Left ventricle myocardium inferior (tissue), 1 donor: ENCODE results near the gene ARHGAP45. TPM values are rescaled to one million over a fixed set of nuclear protein-coding genes. Genes with fewer than 3 reads are reported as not detected.

Experiments used
- DNase-seq: peaks from one replicate; pipeline ENCODE4 v3.0.0-alpha.2; 2020
- H3K27ac ChIP-seq: fragments of 200-600 bp; replicated peaks from 2 replicates; pipeline ENCODE4 v1.8.0; 2021
- H3K27me3 ChIP-seq: fragments of 200-600 bp; 2 replicates; pipeline ENCODE4 v1.8.0; 2021; ENCODE audit warnings: low read depth
- H3K36me3 ChIP-seq: fragments of 200-600 bp; 2 replicates; pipeline ENCODE4 v1.8.0; 2021
- H3K4me1 ChIP-seq: fragments of 200-600 bp; 2 replicates; pipeline ENCODE4 v1.8.0; 2021
- H3K4me3 ChIP-seq: fragments of 200-600 bp; 2 replicates; pipeline ENCODE4 v1.8.0; 2021; ENCODE audit warnings: mild to moderate bottlenecking, moderate library complexity
- H3K9me3 ChIP-seq: fragments of 200-600 bp; replicated peaks from 2 replicates; pipeline ENCODE4 v1.8.0; 2021
- intact Hi-C: fragments of 100-400 bp; cut with micrococcal nuclease; formaldehyde crosslinking; loops from one replicate; pipeline ENCODE4 v1.11.0; 2022
- total RNA-seq: library from RNA; stranded (reverse); fragmentation: NEBNext Ultra II Directional; extraction: Animal tissue kit (Norgen Biotek cat#: 25700); gene quantifications from one replicate; pipeline ENCODE4 v1.2.1, GENCODE V29; 2021
- TF ChIP-seq, protein P1 (sequence below): fragments of 200-600 bp; IDR thresholded peaks from 2 replicates; pipeline ENCODE4 v1.8.0; 2021; ENCODE audit warnings: antibody characterized with exemption, mild to moderate bottlenecking, borderline replicate concordance
- donor health status: DM: no; HTN: yes; CAD: no; lungs with severe emphysema.

Gene ARHGAP45
- total RNA-seq, 1 donor from 2014 or later, result 4.8 TPM

DNA sequence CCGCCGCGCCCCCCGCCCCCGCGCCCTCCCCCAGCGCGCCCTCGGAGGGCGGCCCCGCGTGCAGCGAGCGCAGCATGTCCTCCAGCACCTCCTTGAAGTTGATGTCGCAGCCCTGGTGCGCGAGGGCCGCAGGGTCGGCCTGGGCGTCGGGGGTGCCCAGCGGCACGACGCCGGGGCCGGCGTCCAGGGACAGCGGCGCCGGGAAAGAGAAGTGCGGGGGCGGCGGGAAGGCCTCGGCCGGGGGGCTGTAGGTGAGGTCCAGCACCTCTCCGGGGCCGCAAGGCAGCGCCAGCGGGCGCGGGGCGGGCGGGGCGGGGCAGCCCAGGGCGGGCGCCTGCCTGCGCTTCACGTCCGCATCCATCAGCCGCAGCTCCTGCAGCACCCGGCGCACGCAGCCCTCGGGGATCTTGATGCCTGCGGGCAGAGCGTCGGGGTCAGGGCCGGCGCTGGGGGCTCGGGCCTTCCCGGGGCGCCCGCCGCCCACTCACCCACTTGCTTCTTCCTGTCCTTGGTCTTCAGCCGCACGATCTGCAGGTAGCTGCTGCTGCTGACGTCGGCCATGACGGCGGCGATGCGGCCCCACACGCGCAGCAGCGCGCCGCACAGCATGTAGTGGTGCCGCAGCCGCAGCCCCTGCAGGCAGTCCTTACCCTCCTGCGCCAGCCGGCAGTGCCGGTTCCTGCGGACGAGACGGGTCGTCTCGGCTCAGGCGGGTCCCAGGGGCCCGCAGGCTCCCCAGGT, 41.5 kb downstream of the ARHGAP45 start:
- Histone ChIP-seq H3K36me3 (peaks cover 64% of the 10 kb centered on the region), H3K4me1 (peaks cover 58% of the 10 kb centered on the region), H3K27ac (no peak overlapping the region), H3K4me3 (no peak overlapping the region), H3K9me3 (no peaks in the 10 kb centered on the region), H3K27me3 (no peaks in the 10 kb centered on the region)
- DNase-seq, result no peak
- TF ChIP-seq, protein P1, sequence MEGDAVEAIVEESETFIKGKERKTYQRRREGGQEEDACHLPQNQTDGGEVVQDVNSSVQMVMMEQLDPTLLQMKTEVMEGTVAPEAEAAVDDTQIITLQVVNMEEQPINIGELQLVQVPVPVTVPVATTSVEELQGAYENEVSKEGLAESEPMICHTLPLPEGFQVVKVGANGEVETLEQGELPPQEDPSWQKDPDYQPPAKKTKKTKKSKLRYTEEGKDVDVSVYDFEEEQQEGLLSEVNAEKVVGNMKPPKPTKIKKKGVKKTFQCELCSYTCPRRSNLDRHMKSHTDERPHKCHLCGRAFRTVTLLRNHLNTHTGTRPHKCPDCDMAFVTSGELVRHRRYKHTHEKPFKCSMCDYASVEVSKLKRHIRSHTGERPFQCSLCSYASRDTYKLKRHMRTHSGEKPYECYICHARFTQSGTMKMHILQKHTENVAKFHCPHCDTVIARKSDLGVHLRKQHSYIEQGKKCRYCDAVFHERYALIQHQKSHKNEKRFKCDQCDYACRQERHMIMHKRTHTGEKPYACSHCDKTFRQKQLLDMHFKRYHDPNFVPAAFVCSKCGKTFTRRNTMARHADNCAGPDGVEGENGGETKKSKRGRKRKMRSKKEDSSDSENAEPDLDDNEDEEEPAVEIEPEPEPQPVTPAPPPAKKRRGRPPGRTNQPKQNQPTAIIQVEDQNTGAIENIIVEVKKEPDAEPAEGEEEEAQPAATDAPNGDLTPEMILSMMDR, result no peak
- intact Hi-C loops, result no loop called here

DNA sequence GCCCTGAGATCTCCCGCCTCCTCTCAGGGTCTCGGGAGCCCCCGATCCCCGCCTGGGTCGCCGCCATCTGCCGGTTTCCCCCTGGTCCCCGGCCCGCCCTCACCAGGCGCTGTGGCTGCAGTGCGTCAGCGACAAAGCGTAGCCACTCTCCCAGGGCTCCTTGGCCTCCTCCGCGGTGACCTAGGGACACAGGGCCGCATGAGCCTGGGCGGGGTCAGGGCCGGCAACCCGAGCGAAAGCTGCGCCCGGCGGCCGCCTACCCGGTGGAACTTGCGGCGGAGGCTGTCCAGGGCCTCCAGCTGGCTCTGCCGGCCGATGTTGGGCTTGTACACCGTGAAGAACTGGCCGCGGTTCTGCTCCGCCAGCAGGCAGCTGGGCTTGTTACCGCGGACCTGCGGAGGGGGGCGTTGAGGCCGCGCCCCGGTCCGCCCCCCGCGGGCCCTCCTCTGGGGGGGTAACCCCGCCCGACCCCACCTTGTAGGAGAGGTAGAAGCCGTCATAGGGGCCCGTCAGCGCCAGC, 42.1 kb downstream of the ARHGAP45 start:
- no peaks in the 10 kb centered on the region for H3K9me3 ChIP-seq
- intact Hi-C loops, result no loop called here
- H3K4me3 ChIP-seq, result no peak overlapping the region
- no peak for DNase-seq
- TF ChIP-seq, protein P1, result no peak
- H3K36me3 ChIP-seq, result peaks cover 67% of the 10 kb centered on the region
- no peak overlapping the region for H3K27ac ChIP-seq
- no peaks in the 10 kb centered on the region for H3K27me3 ChIP-seq
- peaks cover 62% of the 10 kb centered on the region for H3K4me1 ChIP-seq

DNA sequence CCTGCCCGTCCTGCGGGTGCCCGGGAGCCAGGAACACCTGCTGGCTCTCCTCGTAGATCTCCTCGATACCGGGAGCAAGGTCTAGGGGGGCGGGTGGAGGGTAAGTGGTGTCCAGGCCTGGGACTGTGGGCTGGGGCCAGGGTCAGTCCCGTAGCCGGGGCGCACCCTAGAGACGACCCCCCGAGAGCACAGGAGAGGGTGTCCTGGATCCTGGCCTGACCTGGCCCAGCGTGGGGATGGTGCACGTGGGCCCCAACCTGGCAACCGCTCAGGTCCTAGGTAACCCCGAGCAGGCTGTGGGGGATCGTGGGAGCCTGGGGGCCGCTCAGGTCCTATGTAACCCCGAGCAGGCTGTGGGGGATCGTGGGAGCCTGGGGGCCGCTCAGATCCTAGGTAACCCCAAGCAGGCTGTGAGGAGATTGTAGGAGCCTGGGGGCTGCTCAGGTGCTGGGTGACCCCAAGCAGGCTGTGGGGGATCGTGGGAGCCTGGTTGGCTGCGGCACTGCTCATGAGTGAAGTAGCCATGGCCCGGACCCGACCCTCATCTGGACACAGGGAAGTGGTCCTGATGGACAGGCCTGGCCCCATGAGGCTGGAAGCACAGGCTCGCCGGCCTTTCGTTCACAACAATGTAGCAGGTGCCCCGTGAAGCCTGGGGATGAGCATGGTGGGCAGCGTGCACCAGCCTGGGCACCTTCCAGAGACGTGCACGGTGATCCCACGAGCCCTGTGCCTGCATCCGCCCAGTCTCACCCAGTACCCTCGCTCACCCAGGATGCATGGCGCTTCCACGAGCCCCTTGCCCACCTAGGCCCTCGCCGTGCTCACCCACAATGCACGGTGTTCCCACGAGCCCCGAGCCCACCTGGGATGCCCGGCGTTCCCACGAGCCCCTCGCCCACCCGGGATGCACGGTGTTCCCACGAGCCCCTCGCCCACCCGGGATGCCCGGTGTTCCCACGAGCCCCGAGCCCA, 43.0 kb downstream of the ARHGAP45 start:
- TF ChIP-seq, protein P1, result no peak
- Histone ChIP-seq H3K27ac (no peak overlapping the region), H3K4me1 (peaks cover 57% of the 10 kb centered on the region)

DNA sequence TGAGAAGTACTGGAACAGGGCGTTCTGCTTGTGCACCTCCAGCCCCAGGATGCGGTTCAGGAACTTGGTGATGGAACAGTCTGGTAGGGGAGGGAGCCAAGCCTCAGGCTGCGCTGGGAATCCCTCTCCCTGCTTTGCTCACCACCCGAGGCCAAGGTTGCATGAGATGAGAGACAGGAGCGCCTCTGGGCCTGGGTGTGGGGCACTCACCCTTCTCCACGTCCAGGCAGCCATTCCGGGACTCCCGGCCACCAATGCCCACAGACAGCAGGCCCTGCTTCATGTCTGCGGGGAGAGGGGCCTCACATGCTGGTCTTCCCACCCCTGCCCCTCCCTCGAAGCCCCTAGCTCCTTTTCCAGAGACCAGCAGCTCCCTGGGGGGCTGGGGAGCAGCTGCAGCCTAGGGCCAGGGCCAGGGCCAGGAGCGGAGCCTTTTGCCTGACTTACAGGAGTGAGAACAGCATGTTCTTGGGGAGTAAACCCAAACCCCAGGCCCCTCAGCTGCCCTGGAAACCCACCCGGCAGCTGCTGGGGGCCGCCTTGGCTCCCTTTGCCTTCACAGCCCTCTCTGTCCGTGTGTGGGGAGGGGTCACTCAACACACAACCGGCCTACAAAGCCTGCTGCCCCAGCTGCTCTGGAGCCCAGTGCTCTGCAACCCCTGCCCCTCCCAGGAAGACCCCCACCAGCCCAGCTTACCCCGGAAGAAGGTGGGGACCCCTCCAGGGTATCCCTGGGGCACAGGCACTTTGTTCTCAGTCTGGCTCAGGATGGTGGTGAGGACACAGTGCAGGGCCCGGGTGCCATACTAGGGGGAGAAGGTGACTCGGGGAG, 44.1 kb downstream of the ARHGAP45 start:
- Histone ChIP-seq H3K27ac (peak overlapping the region; percentile 55), H3K9me3 (no peaks in the 10 kb centered on the region), H3K4me3 (no peak overlapping the region), H3K4me1 (peaks cover 47% of the 10 kb centered on the region), H3K36me3 (peaks cover 78% of the 10 kb centered on the region), H3K27me3 (no peaks in the 10 kb centered on the region)
- TF ChIP-seq, protein P1, result no peak
- intact Hi-C loops, result no loop called here
- DNase-seq, result no peak

More for the DNA sequence above, 43.0 kb downstream of the ARHGAP45 start:
- intact Hi-C loops, result no loop called here
- Histone ChIP-seq H3K4me3 (no peak overlapping the region), H3K27me3 (no peaks in the 10 kb centered on the region), H3K36me3 (peaks cover 70% of the 10 kb centered on the region), H3K9me3 (no peaks in the 10 kb centered on the region)
- no peak for DNase-seq
